GM12878 (cell line): ENCODE results near the gene RECQL. TPM values are rescaled to one million over a fixed set of nuclear protein-coding genes. Genes with fewer than 3 reads are reported as not detected.

Experiments
- ASH2L ChIP-seq: fragments of 300-600, 200-600 bp; sonication (generic); IDR thresholded peaks from 2 replicates; pipeline ENCODE4 v1.6.1; 2017; ENCODE audit warnings: low read depth, mild to moderate bottlenecking, borderline replicate concordance
- ATF7 ChIP-seq: fragments of 450-650 bp; IDR thresholded peaks from 2 replicates; pipeline ENCODE4 v1.6.1; 2016; ENCODE audit warnings: low read depth, mild to moderate bottlenecking
- BCLAF1 ChIP-seq: fragments of 450-650 bp; IDR thresholded peaks from 2 replicates; pipeline ENCODE4 v1.6.1; 2017; ENCODE audit warnings: antibody characterized with exemption, mild to moderate bottlenecking, moderate library complexity
- BHLHE40 ChIP-seq, 2 experiments: fragments of 450-650 bp in 1 of 2; IDR thresholded peaks; 2 replicates each; pipeline ENCODE4 v1.6.1; 2011 to 2017; ENCODE audit warnings: low read depth in 2 of 2, borderline replicate concordance in 1 of 2, improper control_type of control experiment in 1 of 2, low read length in 1 of 2, mild to moderate bottlenecking in 1 of 2
- CREB1 ChIP-seq: IDR thresholded peaks from 2 replicates; pipeline ENCODE4 v1.6.1; 2012; ENCODE audit warnings: low read depth, mild to moderate bottlenecking, inconsistent platforms
- DPF2 ChIP-seq: fragments of 450-650 bp; IDR thresholded peaks from 2 replicates; pipeline ENCODE4 v1.6.1; 2017; ENCODE audit warnings: mild to moderate bottlenecking
- E4F1 ChIP-seq: fragments of 450-650 bp; IDR thresholded peaks from 2 replicates; pipeline ENCODE4 v1.6.1; 2018; ENCODE audit warnings: borderline replicate concordance, mild to moderate bottlenecking; ENCODE audit not compliant: partially characterized antibody
- EZH2 ChIP-seq: IDR thresholded peaks from 2 replicates; pipeline ENCODE4 v1.6.1; 2012; ENCODE audit warnings: low read depth, mild to moderate bottlenecking, control low read depth, inconsistent platforms, low read length, borderline replicate concordance; ENCODE audit not compliant: control insufficient read depth
- IKZF1 ChIP-seq: fragments of 450-650 bp; conservative IDR thresholded peaks from 2 replicates; pipeline ENCODE4 v1.6.1; 2017; ENCODE audit warnings: antibody characterized with exemption, mild to moderate bottlenecking
- IKZF2 ChIP-seq, 2 experiments: fragments of 450-650 bp; IDR thresholded peaks; 2 replicates each; pipeline ENCODE4 v1.6.1; 2017; ENCODE audit warnings: mild to moderate bottlenecking in 2 of 2, moderate library complexity in 2 of 2
- IRF5 ChIP-seq: fragments of 450-650 bp; IDR thresholded peaks from 2 replicates; pipeline ENCODE4 v1.6.1; 2017; ENCODE audit warnings: borderline replicate concordance
- NR2C2 ChIP-seq: IDR thresholded peaks from 2 replicates; pipeline ENCODE4 v1.6.1; 2011; ENCODE audit warnings: borderline replicate concordance, low read depth; ENCODE audit not compliant: control insufficient read depth, insufficient read length
- POLR2AphosphoS5 ChIP-seq: IDR thresholded peaks from 2 replicates; pipeline ENCODE4 v1.6.1; 2011; ENCODE audit warnings: mild to moderate bottlenecking, low read length, inconsistent platforms
- RAD51 ChIP-seq: fragments of 450-650 bp; IDR thresholded peaks from 2 replicates; pipeline ENCODE4 v1.6.1; 2016; ENCODE audit warnings: moderate library complexity, mild to moderate bottlenecking, inconsistent platforms
- RCOR1 ChIP-seq: conservative IDR thresholded peaks from 2 replicates; pipeline ENCODE4 v1.6.1; 2012; ENCODE audit warnings: low read depth, low read length, improper control_type of control experiment
- SIN3A ChIP-seq: IDR thresholded peaks from 2 replicates; pipeline ENCODE4 v1.6.1; 2012; ENCODE audit warnings: low read depth, low read length, improper control_type of control experiment
- SIX5 ChIP-seq: IDR thresholded peaks from 2 replicates; pipeline ENCODE4 v1.6.1; 2011; ENCODE audit warnings: mild to moderate bottlenecking, low read depth, low read length, moderate library complexity; ENCODE audit not compliant: severe bottlenecking
- SMAD1 ChIP-seq: fragments of 450-650 bp; IDR thresholded peaks from 2 replicates; pipeline ENCODE4 v1.6.1; 2018; ENCODE audit warnings: mild to moderate bottlenecking, low read depth; ENCODE audit not compliant: partially characterized antibody
- SMARCA5 ChIP-seq: fragments of 450-650 bp; IDR thresholded peaks from 2 replicates; pipeline ENCODE4 v1.6.1; 2017; ENCODE audit warnings: mild to moderate bottlenecking
- SUPT20H ChIP-seq: IDR thresholded peaks from 2 replicates; pipeline ENCODE4 v1.6.1; 2011; ENCODE audit warnings: low read depth, mild to moderate bottlenecking, low read length, moderate library complexity, borderline replicate concordance; ENCODE audit not compliant: control insufficient read depth
- WRNIP1 ChIP-seq: IDR thresholded peaks from 2 replicates; pipeline ENCODE4 v1.6.1; 2011; ENCODE audit warnings: low read depth, low read length, improper control_type of control experiment, borderline replicate concordance
- ZNF24 ChIP-seq: fragments of 450-650 bp; IDR thresholded peaks from 2 replicates; pipeline ENCODE4 v1.6.1; 2017; ENCODE audit warnings: antibody characterized with exemption, mild to moderate bottlenecking
- ZNF384 ChIP-seq: IDR thresholded peaks from 2 replicates; pipeline ENCODE4 v1.6.1; 2012; ENCODE audit warnings: low read depth, mild to moderate bottlenecking, low read length, improper control_type of control experiment, borderline replicate concordance
- ZNF622 ChIP-seq: fragments of 450-650 bp; IDR thresholded peaks from 2 replicates; pipeline ENCODE4 v1.6.1; 2017; ENCODE audit warnings: mild to moderate bottlenecking, inconsistent platforms
- polyA plus RNA-seq, 11 experiments: library from polyadenylated mRNA; depleted of rRNA in 4 of 11; unstranded in 6 of 11; stranded (reverse) in 5 of 11; fragments of >200 nt; fragmentation: Nextera tagmentation in 4 of 11; fragmentation: Illumina TruSeq in 1 of 11; extraction: Ambion mirVana in 4 of 11; extraction: Trizol in 1 of 11; gene quantifications; 1 replicate in 1 of 11; 2 replicates in 10 of 11; pipeline versions ENCODE4 v1.2.1 to v1.2.3, GENCODE V29; 2011 to 2016; ENCODE audit warnings: inconsistent platforms in 2 of 11, missing spikeins in 2 of 11, low read depth in 1 of 11
- total RNA-seq, 4 experiments: library from RNA; depleted of rRNA in 3 of 4; stranded (reverse); fragments of >200 nt in 3 of 4; fragmentation: Illumina TruSeq in 1 of 4; extraction: Trizol in 1 of 4; gene quantifications; 2 replicates each; pipeline versions ENCODE4 v1.2.1 to v1.2.3, GENCODE V29; 2013 to 2021

Gene RECQL
- total and polyA plus RNA-seq, 10 of the 15 experiments (the other 5 are each of a cell fraction or from before 2014, with no cell fraction given) = 47.4 to 130 (median 70.8) TPM

DNA sequence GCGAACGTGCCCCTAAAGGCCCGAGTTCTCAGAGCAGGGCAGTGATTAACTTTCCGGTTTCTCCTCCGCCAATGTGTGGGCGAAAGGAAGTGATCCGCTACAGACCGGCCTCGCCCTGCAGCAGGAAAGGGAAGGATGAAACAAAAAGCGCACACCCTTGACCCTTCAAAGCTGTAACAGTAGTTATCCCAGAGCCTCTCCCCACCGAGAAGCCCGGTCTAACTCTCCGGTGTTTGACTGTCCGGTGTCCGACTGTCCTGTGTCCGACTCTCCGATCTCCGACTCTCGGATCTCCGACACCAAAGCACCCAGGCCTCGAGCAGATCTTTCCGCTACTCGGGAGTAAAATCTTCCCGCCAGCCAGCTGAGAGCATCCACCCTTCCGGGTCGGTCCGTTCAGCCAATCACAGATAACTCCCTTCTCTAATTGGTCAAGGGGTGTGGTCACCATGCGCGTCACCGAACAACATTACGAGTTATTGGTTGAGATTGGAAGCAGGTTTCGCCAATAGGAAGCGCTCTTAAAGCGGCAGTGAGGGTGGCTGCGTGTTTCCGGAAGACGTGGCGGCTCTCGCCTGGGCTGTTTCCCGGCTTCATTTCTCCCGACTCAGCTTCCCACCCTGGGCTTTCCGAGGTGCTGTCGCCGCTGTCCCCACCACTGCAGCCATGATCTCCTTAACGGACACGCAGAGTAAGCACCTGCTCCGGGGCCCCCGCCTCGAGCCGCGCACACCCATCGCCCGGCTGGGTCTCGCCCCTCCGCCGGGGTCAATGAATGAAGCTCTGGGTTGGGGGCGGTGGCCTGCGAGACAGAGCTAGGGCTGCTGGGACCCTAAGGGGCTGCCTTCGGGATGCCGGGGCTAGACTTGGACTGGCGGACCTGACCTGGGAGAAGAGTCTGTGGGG lies at the start of gene RECQL, which contains the start of gene GOLT1B (continued):
- TF ChIP-seq NR2C2 (no peak), ZNF384 (peak; percentile 10; the same call in 1 of the 2 replicates), BHLHE40 (IDR thresholded peaks at IDR 0.05; ENCODE audit: borderline replicate concordance in 1 of 2, low read depth in 2 of 2, low read length in 1 of 2) (peak in 1 of 2 experiments; percentile 2; a peak in 1 of 4 replicates), WRNIP1 (no peak), EZH2 (no peak), POLR2AphosphoS5 (peak; percentile 90), SUPT20H (no peak), E4F1 (peak; percentile 88), IRF5 (no peak), ZNF622 (no peak), ASH2L (no peak), ZNF24 (no peak), SMAD1 (no peak), CREB1 (peak; percentile 95), IKZF1 (peak; percentile 72), ATF7 (peak; percentile 73), IKZF2 (IDR thresholded peaks at IDR 0.05) (0 out of 4 replicates have a peak, but pooled peaks of 1 of the 2 experiments have one; percentile 21), DPF2 (0 out of 2 replicates have a peak, but pooled peaks have one; percentile 10), RCOR1 (0 out of 2 replicates have a peak, but pooled peaks have one; percentile 63), SMARCA5 (no peak), RAD51 (no peak), SIN3A (peak; percentile 98), SIX5 (no peak), BCLAF1 (no peak)
